Measurements from ENCODE around the gene EPYC. TPM values are rescaled to one million over a fixed set of nuclear protein-coding genes. Genes with fewer than 3 reads are reported as not detected.

The EPYC gene
- total and polyA plus RNA-seq, 10 of the 15 experiments (the other 5 are each of a cell fraction or from before 2014, with no cell fraction given), result not detected

- Histone ChIP-seq H3K4me2 (ENCODE audit: control insufficient read depth, insufficient read depth) (no peak overlapping the region), H2AFZ (ENCODE audit: control insufficient read depth, low read depth, low read length) (no peak overlapping the region), H3K4me1 (ENCODE audit: control insufficient read depth, insufficient read depth, low read length) (no peaks in the 10 kb centered on the region), H3K27ac (ENCODE audit: control insufficient read depth, insufficient read depth) (no peak overlapping the region), H3K9me3 (replicated peaks; ENCODE audit: control insufficient read depth, insufficient read depth, low read length) (no peaks in the 10 kb centered on the region), H3K4me3 (no peak overlapping the region), H3K36me3 (ENCODE audit: control insufficient read depth in 2 of 2, insufficient read depth in 2 of 2, low read length in 1 of 2) (no peaks in the 10 kb centered on the region), H4K20me1 (ENCODE audit: control insufficient read depth, insufficient read depth) (no peaks in the 10 kb centered on the region), H3K9ac (ENCODE audit: control insufficient read depth, insufficient read depth, low read length) (no peak overlapping the region), H3K79me2 (ENCODE audit: control insufficient read depth, insufficient read depth, low read length) (no peaks in the 10 kb centered on the region), H3K27me3 (replicated peaks in 1 of 2; ENCODE audit: control insufficient read depth in 2 of 2, insufficient read depth in 2 of 2, low read length in 1 of 2) (no peaks in the 10 kb centered on the region)
- POLR2A ChIA-PET, result no interaction called here
- CTCF ChIA-PET, result interaction anchor here (1.0 kb wide), 1 partner anchor 143 kb away, joined by 3 read pairs; no protein-coding TSS in a partner anchor
- in situ Hi-C loops (cut with MboI), result no loop called here
- WGBS (ENCODE audit: insufficient coverage, insufficient replicate concordance, low lambda C conversion rate, missing lambda C conversion rate), result 17% methylated on average over 2 of the region's 2 CpGs
- no peak for FAIRE-seq
- no peak for DNase-seq (ENCODE audit: low read depth, low spot score)
- peak; percentile 53; the same call in 2 of the 3 replicates for ATAC-seq
- BruUV-seq (replicated peaks), result no TSS peak
- RAD21 ChIA-PET (ENCODE audit: unreplicated experiment), result no interaction called here
- SMC1A ChIA-PET (ENCODE audit: uncharacterized antibody, unreplicated experiment), result no interaction called here
- intact Hi-C loops (cut with micrococcal nuclease; ENCODE audit: unreplicated experiment), result no loop called here
- no peak for TF ChIP-seq IKZF2 (IDR thresholded peaks at IDR 0.05)
- TF ChIP-seq ATF3 (IDR thresholded peaks at IDR 0.05; ENCODE audit: borderline replicate concordance, extremely low read depth, low read depth, low read length), result no peak
- TF ChIP-seq BACH1 (IDR thresholded peaks at IDR 0.05; ENCODE audit: borderline replicate concordance), result 0 out of 2 replicates have a peak, but pooled peaks have one; percentile 45
- TF ChIP-seq YY1 (IDR thresholded peaks at IDR 0.05; ENCODE audit: low read depth, low read length), result no peak
- TF ChIP-seq JUNB (IDR thresholded peaks at IDR 0.05), result peak; percentile 17; the same call in 1 of the 2 replicates
- TF ChIP-seq E2F4 (IDR thresholded peaks at IDR 0.05; ENCODE audit: low read depth, low read length), result no peak
- no peak for TF ChIP-seq CHD1 (IDR thresholded peaks at IDR 0.05; ENCODE audit: low read depth, low read length)
- peak; percentile 12; the same call in 1 of the 2 replicates for TF ChIP-seq SPI1 (IDR thresholded peaks at IDR 0.05; ENCODE audit: borderline replicate concordance, insufficient read depth, low read depth, low read length)
- TF ChIP-seq BCLAF1 (IDR thresholded peaks at IDR 0.05), result no peak
- TF ChIP-seq CHD4 (IDR thresholded peaks at IDR 0.05), result no peak
- TF ChIP-seq ZZZ3 (IDR thresholded peaks at IDR 0.05; ENCODE audit: control insufficient read depth, insufficient read length, low read depth), result no peak
- TF ChIP-seq ZBED1 (IDR thresholded peaks at IDR 0.05; ENCODE audit: borderline replicate concordance), result no peak
- TF ChIP-seq MEF2B (IDR thresholded peaks at IDR 0.05; ENCODE audit: partially characterized antibody, poor library complexity, severe bottlenecking), result no peak
These were observed 39.6 kb downstream of the EPYC start for GRCh38 chr12:90965204-90965603.
